Testis (tissue), 2 donors: ENCODE measurements around the gene GPR63.

Experiments used
- CTCF ChIP-seq, 3 experiments: fragments of 450-650 bp in 2 of 3; fragments of 200-600 bp in 1 of 3; sonication (generic) in 1 of 3; IDR thresholded peaks; one replicate each; pipeline ENCODE4 v1.5.1; 2016 to 2019; ENCODE audit warnings: antibody characterized with exemption in 3 of 3, mild to moderate bottlenecking in 2 of 3, moderate library complexity in 1 of 3
- POLR2A ChIP-seq: fragments of 450-650 bp; IDR thresholded peaks from one replicate; pipeline ENCODE4 v1.6.1; 2017; ENCODE audit warnings: antibody characterized with exemption, mild to moderate bottlenecking, moderate library complexity

- TF ChIP-seq CTCF (IDR thresholded peaks at IDR 0.05) = no peak
- no peak for TF ChIP-seq POLR2A
These were observed 35.7 kb upstream of the GPR63 start for GRCh38 chr6:96872976-96873375.
